GM12878 (cell line): ENCODE data around the gene SHISA9.

Source experiments
- SIX5 ChIP-seq: IDR thresholded peaks from 2 replicates; pipeline ENCODE4 v1.6.1; 2011; ENCODE audit warnings: mild to moderate bottlenecking, low read depth, low read length, moderate library complexity; ENCODE audit not compliant: severe bottlenecking
- SREBF1 ChIP-seq: IDR thresholded peaks from 2 replicates; pipeline ENCODE4 v1.6.1; 2012; ENCODE audit warnings: mild to moderate bottlenecking, low read length
- SUZ12 ChIP-seq: fragments of 200-600 bp; sonication (generic); IDR thresholded peaks from one replicate; pipeline ENCODE4 v1.6.1; 2018; ENCODE audit warnings: antibody characterized with exemption, mild to moderate bottlenecking; ENCODE audit not compliant: unreplicated experiment

- TF ChIP-seq SUZ12 (no peak), SREBF1 (no peak), SIX5 (no peak)
These were observed 41.5 kb downstream of the SHISA9 start for GRCh38 chr16:12942861-12943260.
